Gastrocnemius medialis (tissue), 4 donors: Measurements from ENCODE around the gene COL27A1. TPM values are rescaled to one million over a fixed set of nuclear protein-coding genes. Genes with fewer than 3 reads are reported as not detected.

Source experiments
- ATAC-seq, 2 donors: fragments of 150-250 bp; one replicate each; pipeline ENCODE4 v1.9.1; 2016
- DNase-seq, 2 donors: peaks; one replicate each; pipeline ENCODE4 v3.0.0-alpha.2; 2019
- H3K27ac ChIP-seq, 4 donors: fragments of 200-600 bp; sonication (generic); 1 replicate in 1 of 4; 2 replicates in 3 of 4; pipeline ENCODE4 v1.5.1; 2016 to 2018; ENCODE audit warnings: mild to moderate bottlenecking in 2 of 4, moderate library complexity in 1 of 4
- H3K27me3 ChIP-seq, 3 donors: fragments of 200-600 bp; sonication (generic) in 2 of 3; 1 replicate in 1 of 3; 2 replicates in 2 of 3; pipeline versions ENCODE4 v1.5.1 to v1.6.0; 2016 to 2019; ENCODE audit warnings: mild to moderate bottlenecking in 1 of 3, moderate library complexity in 1 of 3
- H3K36me3 ChIP-seq, 2 donors: fragments of 200-600 bp; sonication (generic) in 1 of 2; one replicate each; pipeline ENCODE4 v1.5.1; 2017 to 2018
- H3K4me1 ChIP-seq, 2 donors: fragments of 200-600 bp; sonication (generic) in 1 of 2; one replicate each; pipeline ENCODE4 v1.5.1; 2016 to 2017; ENCODE audit warnings: mild to moderate bottlenecking in 2 of 2
- H3K4me3 ChIP-seq, 4 donors: fragments of 200-600 bp; sonication (generic) in 3 of 4; 1 replicate in 1 of 4; 2 replicates in 3 of 4; pipeline ENCODE4 v1.5.1; 2016 to 2019; ENCODE audit warnings: mild to moderate bottlenecking in 2 of 4
- H3K9me3 ChIP-seq, 3 donors: fragments of 200-600 bp; sonication (generic) in 2 of 3; 1 replicate in 1 of 3; 2 replicates in 2 of 3; pipeline ENCODE4 v1.5.1; 2016 to 2019
- POLR2A ChIP-seq, 2 donors: fragments of 450-650 bp; IDR thresholded peaks; one replicate each; pipeline ENCODE4 v1.6.1; 2017; ENCODE audit warnings: antibody characterized with exemption in 2 of 2, mild to moderate bottlenecking in 2 of 2, moderate library complexity in 2 of 2
- in situ Hi-C, 4 donors: fragments of 200-750 bp; cut with MboI; loops; one replicate each; pipeline versions ENCODE4 v1.15.0 to v1.8.0; 2017; ENCODE audit warnings: low sequenced_read_pairs in 4 of 4
- intact Hi-C: fragments of 100-400 bp; cut with DNase I; formaldehyde crosslinking; loops from one replicate; pipeline ENCODE4 v1.15.1; 2023; ENCODE audit warnings: low total_unique reads
- total RNA-seq, 4 donors: library from RNA; depleted of rRNA; stranded (reverse); fragments of >200 nt; gene quantifications; one replicate each; pipeline versions ENCODE4 v1.1.0 to v1.2.3, GENCODE V29; 2016
- TF ChIP-seq, protein P1 (sequence below), 5 experiments: fragments of 450-650 bp in 3 of 5; fragments of 200-600 bp in 2 of 5; sonication (generic) in 2 of 5; IDR thresholded peaks in 4 of 5; conservative IDR thresholded peaks in 1 of 5; 1 replicate in 4 of 5; 2 replicates in 1 of 5; pipeline ENCODE4 v1.5.1; 2016 to 2019; ENCODE audit warnings: antibody characterized with exemption in 5 of 5, mild to moderate bottlenecking in 3 of 5, moderate library complexity in 3 of 5

Gene COL27A1
- total RNA-seq, 4 donors from 2014 or later = 0.42 to 1.4 (median 0.95) TPM

DNA sequence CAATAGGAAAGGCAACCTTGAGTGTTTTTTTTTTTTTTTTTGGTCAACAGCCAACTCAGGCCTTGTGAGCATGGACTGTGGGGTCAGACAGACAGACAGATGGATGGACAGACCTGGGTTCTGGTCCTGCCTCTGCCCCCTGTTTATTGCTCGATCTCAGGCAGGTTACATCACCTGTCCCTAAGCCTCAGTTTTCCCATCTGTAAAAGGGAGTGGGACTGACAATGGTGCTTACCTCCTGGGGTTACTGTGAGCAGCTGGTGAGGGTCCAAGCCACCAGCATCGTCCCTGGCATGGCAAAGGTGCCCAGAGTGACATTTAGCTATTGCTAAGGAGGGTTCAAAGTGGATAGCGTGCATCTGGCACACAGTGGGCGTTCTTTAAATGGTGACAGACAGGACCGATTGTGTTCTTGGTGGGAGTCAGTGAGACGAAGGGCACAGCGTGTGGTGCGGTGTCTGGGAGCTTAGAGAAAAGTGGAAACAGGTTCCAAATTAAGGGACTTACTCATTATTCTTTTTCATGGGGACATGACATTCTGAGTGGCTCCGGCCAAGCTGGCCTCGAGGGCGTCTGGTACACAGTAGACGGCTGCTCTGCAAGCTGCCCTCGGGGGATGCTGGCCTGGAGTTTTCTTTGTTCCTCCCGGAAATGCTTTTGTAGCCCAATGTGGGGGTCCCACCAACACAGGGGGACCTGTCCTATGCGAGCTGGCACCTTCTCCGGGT is 72.1 kb downstream of the COL27A1 start:
- ATAC-seq (no peak), DNase-seq (no peak)
- in situ Hi-C loops (no loop called here), intact Hi-C loops (no loop called here)
- Histone ChIP-seq H3K27me3 (no peaks in the 10 kb centered on the region), H3K4me1 (peaks cover 5 to 22% of the 10 kb centered on the region in 2 donors), H3K4me3 (no peak overlapping the region), H3K36me3 (no peaks in the 10 kb centered on the region), H3K9me3 (no peaks in the 10 kb centered on the region), H3K27ac (no peak overlapping the region)
- no peak for TF ChIP-seq POLR2A (IDR thresholded peaks at IDR 0.05)

DNA sequence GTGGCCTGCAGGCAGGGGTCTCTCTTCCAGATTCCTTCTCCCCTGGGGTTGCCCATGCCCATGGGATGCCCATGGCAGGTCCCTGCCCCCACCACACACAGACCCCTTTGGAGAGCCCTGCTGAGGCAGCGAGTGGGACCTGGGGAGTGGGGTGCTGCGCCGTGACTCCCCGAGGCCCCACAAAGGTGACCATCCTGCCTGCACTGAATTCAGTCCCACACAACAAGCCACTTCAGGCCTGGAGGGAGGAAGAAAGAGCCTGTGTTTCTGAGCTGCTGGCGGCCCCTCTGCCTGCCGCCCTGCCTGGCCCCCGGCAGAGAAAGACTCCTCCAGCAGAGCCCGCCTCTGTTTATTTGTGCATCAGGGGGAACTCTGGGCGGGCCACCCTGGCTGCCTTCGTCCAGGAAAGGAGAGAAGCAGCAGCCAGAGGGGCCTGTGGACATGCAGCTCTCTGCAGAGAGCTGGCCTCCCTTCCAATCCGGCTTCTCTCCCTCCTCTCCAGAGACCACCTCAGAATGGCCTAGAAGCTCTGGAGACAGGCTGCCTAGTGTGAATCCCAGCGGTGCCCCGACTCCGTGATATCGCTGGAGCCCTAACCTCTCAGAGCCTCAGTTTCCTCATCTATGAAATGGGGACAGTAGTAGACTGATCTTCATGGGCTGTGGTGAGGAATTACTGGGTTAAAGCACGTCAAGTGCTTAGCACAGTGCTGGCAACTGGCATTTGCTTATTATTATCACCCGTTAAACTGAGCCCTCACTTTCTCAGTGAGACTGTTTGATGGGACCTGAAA is 72.9 kb downstream of the COL27A1 start:
- H3K4me3 ChIP-seq = no peak overlapping the region
- in situ Hi-C loops = no loop called here
- H3K9me3 ChIP-seq = no peaks in the 10 kb centered on the region
- DNase-seq (no peak), ATAC-seq (no peak)
- no peaks in the 10 kb centered on the region for H3K27me3 ChIP-seq
- H3K4me1 ChIP-seq = peaks cover 5 to 22% of the 10 kb centered on the region in 2 donors
- TF ChIP-seq POLR2A (IDR thresholded peaks at IDR 0.05) = no peak
- TF ChIP-seq, protein P1, sequence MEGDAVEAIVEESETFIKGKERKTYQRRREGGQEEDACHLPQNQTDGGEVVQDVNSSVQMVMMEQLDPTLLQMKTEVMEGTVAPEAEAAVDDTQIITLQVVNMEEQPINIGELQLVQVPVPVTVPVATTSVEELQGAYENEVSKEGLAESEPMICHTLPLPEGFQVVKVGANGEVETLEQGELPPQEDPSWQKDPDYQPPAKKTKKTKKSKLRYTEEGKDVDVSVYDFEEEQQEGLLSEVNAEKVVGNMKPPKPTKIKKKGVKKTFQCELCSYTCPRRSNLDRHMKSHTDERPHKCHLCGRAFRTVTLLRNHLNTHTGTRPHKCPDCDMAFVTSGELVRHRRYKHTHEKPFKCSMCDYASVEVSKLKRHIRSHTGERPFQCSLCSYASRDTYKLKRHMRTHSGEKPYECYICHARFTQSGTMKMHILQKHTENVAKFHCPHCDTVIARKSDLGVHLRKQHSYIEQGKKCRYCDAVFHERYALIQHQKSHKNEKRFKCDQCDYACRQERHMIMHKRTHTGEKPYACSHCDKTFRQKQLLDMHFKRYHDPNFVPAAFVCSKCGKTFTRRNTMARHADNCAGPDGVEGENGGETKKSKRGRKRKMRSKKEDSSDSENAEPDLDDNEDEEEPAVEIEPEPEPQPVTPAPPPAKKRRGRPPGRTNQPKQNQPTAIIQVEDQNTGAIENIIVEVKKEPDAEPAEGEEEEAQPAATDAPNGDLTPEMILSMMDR (IDR thresholded peaks at IDR 0.05 in 4 of 5, conservative IDR thresholded peaks at IDR 0.05 in 1 of 5) = no peak
- intact Hi-C loops = no loop called here
- no peaks in the 10 kb centered on the region for H3K36me3 ChIP-seq
- H3K27ac ChIP-seq = no peak overlapping the region

DNA sequence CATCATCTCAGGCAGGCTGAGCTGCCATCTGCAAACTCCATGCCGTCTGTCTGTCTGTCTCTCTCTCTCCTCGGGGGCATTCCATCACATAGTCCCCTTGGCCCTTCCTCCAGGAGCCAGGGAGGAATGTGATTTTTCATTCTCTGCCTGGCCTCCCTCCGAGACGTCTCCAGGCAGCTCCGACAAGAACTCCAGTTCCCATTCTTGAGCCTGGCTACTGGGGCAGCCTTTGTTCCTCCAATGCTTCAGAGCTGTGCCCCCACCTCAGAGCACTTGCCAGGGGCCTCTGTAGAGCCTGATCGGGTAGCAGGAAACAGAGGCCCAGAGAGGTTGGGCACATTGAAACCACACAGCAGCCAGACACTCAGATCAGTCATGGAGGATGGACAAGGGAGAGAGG is 74.0 kb downstream of the COL27A1 start:
- intact Hi-C loops (no loop called here), in situ Hi-C loops (no loop called here)
- Histone ChIP-seq H3K9me3 (no peaks in the 10 kb centered on the region), H3K36me3 (no peaks in the 10 kb centered on the region), H3K4me1 (peaks cover under 1 to 17% of the 10 kb centered on the region in 2 donors), H3K27ac (no peak overlapping the region), H3K27me3 (no peaks in the 10 kb centered on the region), H3K4me3 (no peak overlapping the region)
- ATAC-seq = no peak
- TF ChIP-seq, protein P1 (IDR thresholded peaks at IDR 0.05 in 4 of 5, conservative IDR thresholded peaks at IDR 0.05 in 1 of 5) = no peak
- TF ChIP-seq POLR2A (IDR thresholded peaks at IDR 0.05) = no peak
- no peak for DNase-seq

DNA sequence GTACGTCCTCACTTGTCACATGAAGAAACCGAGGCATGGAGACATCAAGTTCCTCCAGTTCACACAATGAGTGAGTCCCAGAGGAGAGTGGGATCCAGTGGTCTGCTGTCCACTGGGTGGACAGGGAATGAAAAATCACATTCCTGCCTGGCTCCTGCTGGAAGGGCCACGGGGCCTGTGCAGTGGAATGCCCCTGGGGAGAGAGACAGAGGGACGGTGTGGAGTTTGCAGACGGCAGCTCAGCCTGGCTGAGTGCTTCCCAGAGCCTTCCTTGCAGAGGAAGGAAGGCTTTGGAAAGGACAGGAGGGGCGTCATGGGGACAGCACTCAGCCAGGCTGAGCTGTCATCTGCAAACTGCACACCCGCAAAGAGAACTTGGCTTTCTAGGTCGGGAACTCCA is 74.7 kb downstream of the COL27A1 start:
- no peak overlapping the region for H3K4me3 ChIP-seq
- intact Hi-C loops = no loop called here
- TF ChIP-seq, protein P1 (IDR thresholded peaks at IDR 0.05 in 4 of 5, conservative IDR thresholded peaks at IDR 0.05 in 1 of 5) = no peak
- TF ChIP-seq POLR2A (IDR thresholded peaks at IDR 0.05) = no peak
- in situ Hi-C loops = no loop called here
- H3K9me3 ChIP-seq = no peaks in the 10 kb centered on the region
- no peak for DNase-seq
- H3K36me3 ChIP-seq = no peaks in the 10 kb centered on the region
- H3K27me3 ChIP-seq = no peaks in the 10 kb centered on the region
- H3K4me1 ChIP-seq = peaks cover 0 to 10% of the 10 kb centered on the region in 2 donors
- no peak overlapping the region for H3K27ac ChIP-seq
- no peak for ATAC-seq

DNA sequence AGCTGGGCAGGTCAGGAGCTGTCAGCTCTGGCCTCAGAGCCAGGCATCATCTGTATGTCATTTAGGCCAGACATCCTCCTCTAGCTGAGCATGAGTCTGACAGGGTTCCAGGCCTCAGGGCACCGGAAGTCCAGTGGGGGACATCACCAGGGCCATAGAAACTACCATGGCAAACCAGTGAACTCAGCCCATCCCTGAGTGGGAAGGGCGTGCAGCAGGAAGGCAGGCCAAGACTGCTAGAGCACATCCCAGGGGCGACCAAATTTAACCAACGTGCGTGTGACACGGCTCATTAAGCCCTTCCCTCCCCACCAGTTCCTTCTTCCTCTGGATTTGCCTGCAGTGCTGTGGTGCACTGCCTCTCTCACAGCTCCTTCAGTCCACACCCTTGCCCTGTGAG is 75.9 kb downstream of the COL27A1 start:
- intact Hi-C loops = no loop called here
- H3K9me3 ChIP-seq = no peaks in the 10 kb centered on the region
- DNase-seq (no peak), ATAC-seq (no peak)
- H3K4me3 ChIP-seq = no peak overlapping the region
- no peaks in the 10 kb centered on the region for H3K27me3 ChIP-seq
- TF ChIP-seq POLR2A (IDR thresholded peaks at IDR 0.05) = no peak
- TF ChIP-seq, protein P1 (IDR thresholded peaks at IDR 0.05 in 4 of 5, conservative IDR thresholded peaks at IDR 0.05 in 1 of 5) = no peak
- peaks cover 0 to 9% of the 10 kb centered on the region in 2 donors for H3K4me1 ChIP-seq
- H3K27ac ChIP-seq = no peak overlapping the region
- in situ Hi-C loops = no loop called here
- no peaks in the 10 kb centered on the region for H3K36me3 ChIP-seq
